Activated T-cell treated with anti-CD3 and anti-CD28 coated beads for 1 hour (primary cell): ENCODE data around the gene BCAS1.
"Not testable (repeated sequence)": the region's sequence is repeated elsewhere in the genome, so short reads cannot be mapped to it uniquely, and the experiment has no call there.

Experiments
- DNase-seq: peaks from one replicate; pipeline ENCODE4 v3.0.0-alpha.2; 2020; ENCODE audit warnings: low read depth

BCAS1 gene

GRCh38 chr20:53984356-53985149, 85.8 kb downstream of the BCAS1 start:
- DNase-seq = no peak

GRCh38 chr20:53983401-53983800, 87.0 kb downstream of the BCAS1 start:
- no peak for DNase-seq

GRCh38 chr20:53982624-53983023, 87.8 kb downstream of the BCAS1 start:
- no peak for DNase-seq

GRCh38 chr20:53981752-53982437, 88.5 kb downstream of the BCAS1 start:
- no peak for DNase-seq

GRCh38 chr20:53981130-53981529, 89.3 kb downstream of the BCAS1 start:
- DNase-seq = no peak

GRCh38 chr20:53980031-53980465, 90.3 kb downstream of the BCAS1 start:
- DNase-seq = no peak

- no peak for DNase-seq
Observed at GRCh38 chr20:53978497-53978896, 91.9 kb downstream of the BCAS1 start.

GRCh38 chr20:53977391-53977790, 93.0 kb downstream of the BCAS1 start:
- no peak for DNase-seq

GRCh38 chr20:53975761-53976160, 94.6 kb downstream of the BCAS1 start:
- no peak for DNase-seq

- DNase-seq = no peak
Observed at GRCh38 chr20:53974785-53975555, 95.4 kb downstream of the BCAS1 start.

GRCh38 chr20:53973882-53974281, 96.5 kb downstream of the BCAS1 start:
- DNase-seq = not testable (repeated sequence)

- no peak for DNase-seq
Observed at GRCh38 chr20:53972179-53972578, 98.2 kb downstream of the BCAS1 start.

- no peak for DNase-seq
Observed at GRCh38 chr20:53971096-53971683, 99.2 kb downstream of the BCAS1 start.

GRCh38 chr20:53970232-53970631, 100.2 kb downstream of the BCAS1 start:
- no peak for DNase-seq

GRCh38 chr20:53967527-53967926, 102.9 kb downstream of the BCAS1 start:
- no peak for DNase-seq

GRCh38 chr20:53966774-53967398, 103.5 kb downstream of the BCAS1 start:
- no peak for DNase-seq

- DNase-seq = no peak
Observed at GRCh38 chr20:53964501-53965253, 105.7 kb downstream of the BCAS1 start.

- DNase-seq = no peak
Observed at GRCh38 chr20:53964067-53964466, 106.3 kb downstream of the BCAS1 start.

GRCh38 chr20:53963635-53964034, 106.8 kb downstream of the BCAS1 start:
- no peak for DNase-seq

- no peak for DNase-seq
Observed at GRCh38 chr20:53962388-53962787, 108.0 kb downstream of the BCAS1 start.

- no peak for DNase-seq
Observed at GRCh38 chr20:53961527-53961926, 108.9 kb downstream of the BCAS1 start.
